NCI-H526 (cell line): ENCODE measurements around the gene MAP3K9.

Source experiments
- DNase-seq, 2 experiments: peaks; one replicate each; lab custom pipeline; 2025; lab: John Stamatoyannopoulos, UW

MAP3K9 gene

GRCh38 chr14:70821584-70822529 is 12.5 kb upstream of the MAP3K9 start:
- DNase-seq: peak in 1 of 2 experiments; percentile 59

GRCh38 chr14:70816525-70816924 is 7.2 kb upstream of the MAP3K9 start:
- no peak for DNase-seq

DNA sequence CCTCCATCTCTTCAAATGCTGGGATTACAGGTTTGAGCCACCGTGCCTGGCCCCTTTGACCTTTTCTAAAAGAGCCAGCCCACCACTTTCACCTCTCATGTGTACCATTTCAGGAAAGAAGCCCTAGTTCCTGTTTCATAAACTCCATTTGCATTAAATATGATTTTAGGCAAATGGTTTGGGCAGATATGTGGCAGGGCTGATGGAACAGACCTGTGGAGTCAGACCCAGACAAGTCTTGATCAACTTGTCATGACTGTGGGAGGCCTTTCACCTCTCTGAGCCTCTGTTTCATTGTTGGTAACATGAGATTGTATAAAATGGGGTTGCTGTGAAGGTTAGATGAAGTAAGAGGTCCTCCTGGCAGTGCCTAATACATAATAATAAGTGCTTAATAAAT is 5.2 kb upstream of the MAP3K9 start:
- DNase-seq: peak; percentile 65 to 74

- peak; percentile 13 to 16 for DNase-seq
These were observed 3.0 kb upstream of the MAP3K9 start for GRCh38 chr14:70812124-70812818.

DNA sequence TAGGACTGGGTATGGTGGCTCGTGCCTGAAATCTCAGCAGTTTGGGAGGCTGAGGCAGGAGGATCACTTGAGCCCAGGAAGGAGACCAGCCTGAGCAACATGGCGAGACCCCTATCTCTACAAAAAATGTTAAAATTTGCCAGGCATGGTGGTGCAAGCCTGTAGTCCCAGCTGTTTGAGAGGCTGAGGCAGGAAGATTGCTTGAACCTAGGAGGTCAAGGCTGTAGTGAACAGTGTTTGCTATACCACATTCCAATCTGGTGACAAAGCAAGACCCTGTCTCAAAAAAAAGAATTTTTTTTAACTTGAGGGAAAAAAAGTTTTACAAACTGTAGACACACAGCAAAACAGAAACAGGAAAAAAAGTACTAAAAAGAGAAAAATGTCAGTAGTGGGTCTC is 2.3 kb upstream of the MAP3K9 start:
- no peak for DNase-seq

DNA sequence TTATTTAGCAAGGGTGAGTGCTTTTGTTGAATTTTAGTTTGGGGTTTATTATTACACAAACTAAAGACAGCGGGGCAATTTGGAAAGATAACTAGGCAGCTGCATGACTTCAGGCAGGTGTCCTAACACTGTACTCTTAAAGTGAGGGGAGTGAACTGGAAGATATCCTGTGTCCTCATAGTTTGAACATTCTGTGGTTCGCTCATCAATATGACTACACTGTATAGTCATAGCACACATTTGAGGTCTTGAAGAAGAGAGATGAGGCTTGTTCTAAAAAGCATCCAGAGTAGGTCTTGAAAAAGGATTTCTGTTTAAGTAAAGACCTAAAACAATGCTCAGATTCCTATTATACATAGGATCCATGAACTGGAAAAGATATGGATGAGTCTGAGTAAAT is 1.7 kb upstream of the MAP3K9 start:
- no peak for DNase-seq

DNA sequence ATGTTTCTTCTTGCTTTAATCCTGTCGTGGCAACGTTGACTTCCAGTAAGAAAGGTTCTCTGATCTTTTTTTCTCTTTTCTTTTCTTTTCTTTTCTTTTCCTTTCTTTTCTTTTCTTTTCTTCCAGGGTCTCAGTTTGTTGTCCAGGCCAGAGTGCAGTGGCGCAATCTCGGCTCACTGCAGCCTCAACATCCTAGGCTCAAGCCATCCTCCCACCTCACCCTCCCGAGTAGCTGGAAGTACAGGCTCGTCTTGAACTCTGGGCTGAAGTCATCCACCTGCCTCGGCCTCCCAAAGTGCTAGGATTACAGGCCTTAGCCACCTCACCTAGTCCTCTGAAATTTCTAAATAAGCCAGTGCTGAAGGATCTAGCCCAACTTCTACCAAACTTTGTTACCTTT is 1.3 kb upstream of the MAP3K9 start:
- DNase-seq: no peak

GRCh38 chr14:70808416-70809224 is 693 bp downstream of the MAP3K9 start:
- peak in 1 of 2 experiments; percentile 79 for DNase-seq

DNA sequence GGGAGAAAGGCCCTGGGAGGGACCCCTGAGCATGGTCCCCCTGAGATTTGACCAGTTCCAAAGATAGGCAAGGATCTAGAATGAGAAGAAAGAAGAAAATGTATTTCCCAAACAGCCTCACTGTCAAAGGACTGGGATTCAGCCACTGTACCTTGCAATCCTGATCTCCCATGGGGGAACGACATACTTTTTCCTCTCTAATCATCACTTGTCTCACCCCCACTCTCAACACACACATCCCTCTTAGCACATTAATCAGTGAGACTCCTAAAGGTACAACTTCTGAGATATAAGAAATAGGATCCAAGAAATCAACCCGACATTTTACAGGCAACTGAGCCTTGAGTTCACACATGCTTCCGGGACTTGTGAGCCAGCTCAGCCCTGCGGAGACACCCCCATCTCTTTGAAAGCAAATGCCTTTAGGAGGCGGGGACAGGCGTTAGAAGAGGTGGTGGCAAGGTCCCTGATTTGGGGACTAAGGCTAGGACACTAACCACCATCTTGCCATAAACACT is 1.4 kb downstream of the MAP3K9 start:
- DNase-seq: peak; percentile 13 to 51

DNA sequence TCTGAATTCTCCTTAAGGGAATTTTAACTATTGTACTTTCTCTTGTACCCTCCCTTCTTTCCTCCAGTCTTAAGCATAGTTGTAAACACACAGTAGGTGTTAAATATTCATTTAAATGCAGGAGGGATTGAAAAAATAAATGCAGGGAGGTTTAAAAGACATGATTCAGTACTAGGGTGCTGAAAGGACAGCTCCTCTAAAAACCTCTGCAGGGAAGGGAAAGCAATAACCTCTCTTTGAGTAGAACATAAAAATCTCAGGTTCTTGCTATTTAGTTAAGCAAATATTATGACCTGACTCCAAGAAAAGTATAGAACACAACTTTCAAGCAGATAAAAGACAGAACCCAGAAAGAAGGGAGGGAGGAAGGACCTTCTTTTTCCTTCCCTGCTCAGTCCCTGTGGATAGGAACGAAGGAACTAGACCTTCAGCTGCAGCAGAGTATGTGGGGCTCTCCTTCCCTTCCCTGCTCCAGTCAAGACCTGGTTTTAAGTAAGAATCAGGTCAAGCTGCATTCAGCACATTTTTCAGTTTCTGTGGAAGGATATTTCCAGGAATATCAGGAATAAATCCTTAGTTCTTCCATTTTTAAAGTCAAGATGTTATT is 4.7 kb downstream of the MAP3K9 start:
- no peak for DNase-seq

GRCh38 chr14:70803321-70804310 is 5.7 kb downstream of the MAP3K9 start:
- DNase-seq: no peak

- DNase-seq: no peak
These were observed 6.9 kb downstream of the MAP3K9 start for GRCh38 chr14:70802379-70802778.

DNA sequence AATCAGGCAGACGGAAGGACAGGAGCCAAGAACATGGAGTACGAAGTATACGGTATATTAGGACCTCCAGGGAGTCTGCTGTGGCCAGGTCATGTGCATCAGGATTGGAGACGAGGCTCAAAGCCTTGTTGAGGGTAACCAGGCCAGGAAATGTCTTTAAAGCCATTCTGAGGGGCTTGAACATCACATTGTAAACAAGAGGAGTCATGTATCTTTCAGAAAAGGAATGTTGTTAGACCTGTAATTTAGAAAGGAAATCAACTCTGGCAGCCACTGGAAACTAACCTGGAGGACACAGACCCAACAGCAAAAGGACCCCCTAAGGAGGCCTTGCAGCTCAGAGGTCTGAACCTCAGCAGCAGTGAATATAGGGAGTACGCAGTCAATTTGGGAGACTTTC is 7.5 kb downstream of the MAP3K9 start:
- DNase-seq: no peak

GRCh38 chr14:70796551-70796950 is 12.8 kb downstream of the MAP3K9 start:
- DNase-seq: no peak

DNA sequence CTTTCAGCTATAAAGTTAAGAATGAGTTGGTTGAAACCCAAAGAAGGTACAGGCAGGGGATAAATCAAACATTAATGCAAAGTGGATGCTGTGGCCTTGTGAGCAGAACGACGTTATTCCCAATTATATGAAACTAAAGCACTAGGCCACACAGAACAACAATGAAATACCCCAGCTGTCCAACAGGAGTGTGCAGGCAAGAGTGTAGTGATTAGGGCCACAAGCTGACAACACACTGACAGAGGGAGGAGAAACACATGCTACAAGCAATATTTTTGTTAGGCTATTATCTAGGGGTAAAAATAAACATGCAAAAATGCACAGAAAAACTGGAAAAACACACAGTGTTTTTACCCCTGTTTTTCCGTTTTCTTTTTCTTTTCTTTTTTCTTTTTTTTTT is 15.0 kb downstream of the MAP3K9 start:
- no peak for DNase-seq

DNA sequence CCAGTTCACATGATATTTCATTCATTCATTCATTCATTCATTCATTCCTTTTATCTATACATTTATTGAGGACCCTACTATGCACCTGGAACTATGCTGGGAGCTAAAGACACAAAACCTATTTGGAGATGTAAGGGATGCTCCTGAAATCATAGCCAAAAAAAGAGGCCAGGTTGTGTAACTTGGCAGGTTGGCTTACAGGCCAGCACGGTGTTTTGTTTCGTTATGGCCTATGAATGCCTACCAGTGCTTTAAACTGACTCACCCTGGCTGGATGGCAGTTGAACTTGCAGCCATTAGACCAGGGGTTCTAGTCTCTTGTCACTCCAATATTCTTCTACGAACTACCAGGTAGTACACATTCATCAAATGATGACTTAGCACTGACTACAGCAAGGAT is 15.7 kb downstream of the MAP3K9 start:
- no peak for DNase-seq

- no peak for DNase-seq
These were observed 16.4 kb downstream of the MAP3K9 start for GRCh38 chr14:70792939-70793338.

DNA sequence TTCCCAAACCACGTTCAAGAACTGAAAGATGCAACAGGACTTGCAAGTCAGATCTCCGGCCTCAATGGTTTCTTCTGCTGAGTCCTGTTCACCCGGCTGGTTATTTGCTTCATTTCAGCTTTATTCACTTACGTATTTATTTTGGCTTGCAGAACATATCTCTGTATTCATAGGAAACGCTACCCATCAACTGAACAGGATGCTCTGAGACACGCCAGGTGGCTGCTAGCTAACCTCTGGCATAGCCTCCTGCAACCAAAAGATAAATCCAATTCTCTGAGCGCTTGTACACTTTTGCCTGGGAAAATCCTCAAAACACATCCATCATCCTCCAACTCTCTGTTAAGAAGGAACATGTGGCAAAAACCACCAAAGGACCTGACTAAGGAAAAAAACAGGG is 17.3 kb downstream of the MAP3K9 start:
- no peak for DNase-seq

GRCh38 chr14:70789961-70790360 is 19.4 kb downstream of the MAP3K9 start:
- DNase-seq: no peak

- DNase-seq: no peak
These were observed 20.0 kb downstream of the MAP3K9 start for GRCh38 chr14:70789361-70789760.
